WTC11 (cell line): ENCODE results near the gene PTPRT. TPM values are rescaled to one million over a fixed set of nuclear protein-coding genes. Genes with fewer than 3 reads are reported as not detected.

ENCODE experiments used
- ATAC-seq: fragments of 200-7000 bp; cut with Tn5 transposase; 2 replicates; pipeline ENCODE4 v1.10.0; 2021; ENCODE audit warnings: mild to moderate bottlenecking, moderate library complexity
- CTCF ChIA-PET: fragments of 300-600 bp; sonication (Branson Sonifier 250); formaldehyde crosslinking; loops from one replicate; lab custom pipeline; 2021; ENCODE audit warnings: antibody characterized with exemption; lab: Charles Lee
- POLR2A ChIA-PET: fragments of 350-600 bp; sonication (Branson Sonifier 250); formaldehyde crosslinking; loops from one replicate; lab custom pipeline; 2021; ENCODE audit warnings: antibody characterized with exemption; lab: Charles Lee
- DNase-seq: peaks from one replicate; pipeline ENCODE4 v3.0.0; 2021; ENCODE audit warnings: low spot score
- H3K27ac Mint-ChIP-seq: 2 replicates; pipeline ENCODE4 v1.8.0; 2021; ENCODE audit warnings: mixed read lengths
- H3K27me3 Mint-ChIP-seq: 2 replicates; pipeline ENCODE4 v1.8.0; 2021; ENCODE audit warnings: low read depth, mild to moderate bottlenecking, moderate library complexity, mixed read lengths
- H3K36me3 Mint-ChIP-seq: 2 replicates; pipeline ENCODE4 v1.8.0; 2021; ENCODE audit warnings: mixed read lengths
- H3K4me1 Mint-ChIP-seq: 2 replicates; pipeline ENCODE4 v1.8.0; 2022; ENCODE audit warnings: mixed read lengths
- H3K4me3 Mint-ChIP-seq: 2 replicates; pipeline ENCODE4 v1.8.0; 2021; ENCODE audit warnings: mild to moderate bottlenecking, moderate library complexity, mixed read lengths
- H3K9me3 Mint-ChIP-seq: 2 replicates; pipeline ENCODE4 v1.8.0; 2021; ENCODE audit warnings: mixed read lengths
- FOXJ3 ChIP-seq: sonication (generic); formaldehyde crosslinking; IDR thresholded peaks from 2 replicates; pipeline ENCODE4 v1.9.0; 2021; ENCODE audit warnings: missing genetic modification reagents, mild to moderate bottlenecking, borderline replicate concordance
- FOXK1 ChIP-seq: sonication (generic); formaldehyde crosslinking; IDR thresholded peaks from 2 replicates; pipeline ENCODE4 v1.8.0; 2022; ENCODE audit warnings: mild to moderate bottlenecking, moderate library complexity, missing genetic modification reagents
- IRF2 ChIP-seq: sonication (generic); formaldehyde crosslinking; IDR thresholded peaks from 2 replicates; pipeline ENCODE4 v1.8.0; 2022; ENCODE audit warnings: low read depth, missing genetic modification reagents, borderline replicate concordance
- JUN ChIP-seq: sonication (generic); formaldehyde crosslinking; IDR thresholded peaks from 2 replicates; pipeline ENCODE4 v1.8.0; 2023; ENCODE audit warnings: mild to moderate bottlenecking, missing genetic modification reagents
- KAT7 ChIP-seq: sonication (generic); formaldehyde crosslinking; IDR thresholded peaks from 2 replicates; pipeline ENCODE4 v1.8.1; 2023; ENCODE audit warnings: missing genetic modification reagents, mild to moderate bottlenecking, borderline replicate concordance
- MXD4 ChIP-seq: fragments of 250-450 bp; sonication (Bioruptor Pico); IDR thresholded peaks from 2 replicates; pipeline ENCODE4 v1.8.0; 2021; ENCODE audit warnings: mild to moderate bottlenecking, moderate library complexity, borderline replicate concordance
- NFE2L1 ChIP-seq: sonication (generic); formaldehyde crosslinking; IDR thresholded peaks from 2 replicates; pipeline ENCODE4 v1.8.1; 2023; ENCODE audit warnings: missing genetic modification reagents
- NFYB ChIP-seq: sonication (generic); formaldehyde crosslinking; conservative IDR thresholded peaks from 2 replicates; pipeline ENCODE4 v1.8.0; 2022; ENCODE audit warnings: low read depth, missing genetic modification reagents
- RORB ChIP-seq: fragments of 250-450 bp; sonication (Bioruptor Pico); IDR thresholded peaks from 2 replicates; pipeline ENCODE4 v1.9.0; 2021; ENCODE audit warnings: mild to moderate bottlenecking
- TEAD4 ChIP-seq: sonication (generic); formaldehyde crosslinking; IDR thresholded peaks from 2 replicates; pipeline ENCODE4 v1.8.0; 2022; ENCODE audit warnings: mild to moderate bottlenecking, missing genetic modification reagents
- ZNF416 ChIP-seq: fragments of 250-450 bp; sonication (Bioruptor Pico); IDR thresholded peaks from 2 replicates; pipeline ENCODE4 v1.9.0; 2021; ENCODE audit warnings: mild to moderate bottlenecking, inconsistent platforms
- total RNA-seq: library from RNA; stranded (reverse); gene quantifications from 3 replicates; pipeline ENCODE4 v1.2.3, GENCODE V29; 2021
- TF ChIP-seq, protein P1 (sequence below): sonication (generic); formaldehyde crosslinking; IDR thresholded peaks from 2 replicates; pipeline ENCODE4 v1.8.1; 2022; ENCODE audit warnings: low read depth, mild to moderate bottlenecking, moderate library complexity, missing genetic modification reagents, borderline replicate concordance
- TF ChIP-seq, protein P2 (sequence below): sonication (generic); formaldehyde crosslinking; IDR thresholded peaks from 2 replicates; pipeline ENCODE4 v1.8.0; 2022; ENCODE audit warnings: mild to moderate bottlenecking, missing genetic modification reagents
- TF ChIP-seq, protein P3 (sequence below): sonication (generic); formaldehyde crosslinking; IDR thresholded peaks from 2 replicates; pipeline ENCODE4 v1.8.1; 2023; ENCODE audit warnings: mild to moderate bottlenecking, missing genetic modification reagents
- TF ChIP-seq, protein P4 (sequence below): sonication (generic); formaldehyde crosslinking; IDR thresholded peaks from 2 replicates; pipeline ENCODE4 v1.8.0; 2022; ENCODE audit warnings: mild to moderate bottlenecking, missing genetic modification reagents
- TF ChIP-seq, protein P5 (sequence below): sonication (generic); formaldehyde crosslinking; IDR thresholded peaks from 2 replicates; pipeline ENCODE4 v1.8.1; 2023; ENCODE audit warnings: mild to moderate bottlenecking, missing genetic modification reagents
- TF ChIP-seq, protein P6 (sequence below): fragments of 250-450 bp; sonication (Bioruptor Pico); IDR thresholded peaks from 2 replicates; pipeline ENCODE4 v1.9.0; 2021; ENCODE audit warnings: mild to moderate bottlenecking

Gene PTPRT
- total RNA-seq, 1 experiment from 2014 or later: 1.1 TPM

DNA sequence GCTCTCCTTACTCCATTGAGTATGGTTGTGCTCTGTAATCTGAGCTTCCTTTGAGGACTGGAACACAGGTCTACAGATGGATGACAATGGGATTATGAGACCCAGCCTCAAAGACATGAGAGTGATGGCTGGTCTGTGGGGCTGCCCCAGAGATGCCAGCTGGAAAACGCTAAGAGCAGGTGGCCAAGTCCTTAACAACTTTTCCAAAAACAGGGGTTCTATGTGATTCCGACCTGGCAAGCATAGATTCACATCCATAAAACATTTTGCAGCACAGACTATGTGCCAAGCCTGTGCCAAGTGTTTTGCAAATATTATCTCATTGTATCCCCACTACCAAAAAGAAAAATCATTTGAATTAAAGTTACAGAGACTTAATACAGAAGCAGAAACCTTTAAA, 270.4 kb downstream of the PTPRT start:
- H3K27ac Mint-ChIP-seq: no peak overlapping the region
- H3K9me3 Mint-ChIP-seq: peaks cover 33% of the 10 kb centered on the region
- no peaks in the 10 kb centered on the region; the same call in 1 of the 2 replicates for H3K27me3 Mint-ChIP-seq
- no peak for DNase-seq
- H3K4me1 Mint-ChIP-seq: no peaks in the 10 kb centered on the region
- no peak for ATAC-seq
- H3K4me3 Mint-ChIP-seq: no peak overlapping the region
- TF ChIP-seq KAT7 (CRISPR knock-in tag): no peak
- no peak for TF ChIP-seq NFYB (CRISPR knock-in tag)
- no peak for TF ChIP-seq ZNF416 (CRISPR knock-in tag)
- TF ChIP-seq JUN (CRISPR knock-in tag): no peak
- TF ChIP-seq, protein P1, sequence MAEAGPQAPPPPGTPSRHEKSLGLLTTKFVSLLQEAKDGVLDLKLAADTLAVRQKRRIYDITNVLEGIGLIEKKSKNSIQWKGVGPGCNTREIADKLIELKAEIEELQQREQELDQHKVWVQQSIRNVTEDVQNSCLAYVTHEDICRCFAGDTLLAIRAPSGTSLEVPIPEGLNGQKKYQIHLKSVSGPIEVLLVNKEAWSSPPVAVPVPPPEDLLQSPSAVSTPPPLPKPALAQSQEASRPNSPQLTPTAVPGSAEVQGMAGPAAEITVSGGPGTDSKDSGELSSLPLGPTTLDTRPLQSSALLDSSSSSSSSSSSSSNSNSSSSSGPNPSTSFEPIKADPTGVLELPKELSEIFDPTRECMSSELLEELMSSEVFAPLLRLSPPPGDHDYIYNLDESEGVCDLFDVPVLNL (CRISPR knock-in tag): no peak
- TF ChIP-seq, protein P2, sequence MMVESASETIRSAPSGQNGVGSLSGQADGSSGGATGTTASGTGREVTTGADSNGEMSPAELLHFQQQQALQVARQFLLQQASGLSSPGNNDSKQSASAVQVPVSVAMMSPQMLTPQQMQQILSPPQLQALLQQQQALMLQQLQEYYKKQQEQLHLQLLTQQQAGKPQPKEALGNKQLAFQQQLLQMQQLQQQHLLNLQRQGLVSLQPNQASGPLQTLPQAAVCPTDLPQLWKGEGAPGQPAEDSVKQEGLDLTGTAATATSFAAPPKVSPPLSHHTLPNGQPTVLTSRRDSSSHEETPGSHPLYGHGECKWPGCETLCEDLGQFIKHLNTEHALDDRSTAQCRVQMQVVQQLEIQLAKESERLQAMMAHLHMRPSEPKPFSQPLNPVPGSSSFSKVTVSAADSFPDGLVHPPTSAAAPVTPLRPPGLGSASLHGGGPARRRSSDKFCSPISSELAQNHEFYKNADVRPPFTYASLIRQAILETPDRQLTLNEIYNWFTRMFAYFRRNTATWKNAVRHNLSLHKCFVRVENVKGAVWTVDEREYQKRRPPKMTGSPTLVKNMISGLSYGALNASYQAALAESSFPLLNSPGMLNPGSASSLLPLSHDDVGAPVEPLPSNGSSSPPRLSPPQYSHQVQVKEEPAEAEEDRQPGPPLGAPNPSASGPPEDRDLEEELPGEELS (CRISPR knock-in tag): no peak
- TF ChIP-seq, protein P3, sequence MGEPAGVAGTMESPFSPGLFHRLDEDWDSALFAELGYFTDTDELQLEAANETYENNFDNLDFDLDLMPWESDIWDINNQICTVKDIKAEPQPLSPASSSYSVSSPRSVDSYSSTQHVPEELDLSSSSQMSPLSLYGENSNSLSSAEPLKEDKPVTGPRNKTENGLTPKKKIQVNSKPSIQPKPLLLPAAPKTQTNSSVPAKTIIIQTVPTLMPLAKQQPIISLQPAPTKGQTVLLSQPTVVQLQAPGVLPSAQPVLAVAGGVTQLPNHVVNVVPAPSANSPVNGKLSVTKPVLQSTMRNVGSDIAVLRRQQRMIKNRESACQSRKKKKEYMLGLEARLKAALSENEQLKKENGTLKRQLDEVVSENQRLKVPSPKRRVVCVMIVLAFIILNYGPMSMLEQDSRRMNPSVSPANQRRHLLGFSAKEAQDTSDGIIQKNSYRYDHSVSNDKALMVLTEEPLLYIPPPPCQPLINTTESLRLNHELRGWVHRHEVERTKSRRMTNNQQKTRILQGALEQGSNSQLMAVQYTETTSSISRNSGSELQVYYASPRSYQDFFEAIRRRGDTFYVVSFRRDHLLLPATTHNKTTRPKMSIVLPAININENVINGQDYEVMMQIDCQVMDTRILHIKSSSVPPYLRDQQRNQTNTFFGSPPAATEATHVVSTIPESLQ (CRISPR knock-in tag): no peak
- TF ChIP-seq, protein P4, sequence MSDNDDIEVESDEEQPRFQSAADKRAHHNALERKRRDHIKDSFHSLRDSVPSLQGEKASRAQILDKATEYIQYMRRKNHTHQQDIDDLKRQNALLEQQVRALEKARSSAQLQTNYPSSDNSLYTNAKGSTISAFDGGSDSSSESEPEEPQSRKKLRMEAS: no peak
- no peak for TF ChIP-seq TEAD4 (CRISPR knock-in tag)
- no peak for TF ChIP-seq IRF2 (CRISPR knock-in tag)
- TF ChIP-seq MXD4 (CRISPR knock-in tag): no peak
- TF ChIP-seq NFE2L1 (CRISPR knock-in tag): no peak
- TF ChIP-seq FOXK1 (CRISPR knock-in tag): no peak
- TF ChIP-seq, protein P5, sequence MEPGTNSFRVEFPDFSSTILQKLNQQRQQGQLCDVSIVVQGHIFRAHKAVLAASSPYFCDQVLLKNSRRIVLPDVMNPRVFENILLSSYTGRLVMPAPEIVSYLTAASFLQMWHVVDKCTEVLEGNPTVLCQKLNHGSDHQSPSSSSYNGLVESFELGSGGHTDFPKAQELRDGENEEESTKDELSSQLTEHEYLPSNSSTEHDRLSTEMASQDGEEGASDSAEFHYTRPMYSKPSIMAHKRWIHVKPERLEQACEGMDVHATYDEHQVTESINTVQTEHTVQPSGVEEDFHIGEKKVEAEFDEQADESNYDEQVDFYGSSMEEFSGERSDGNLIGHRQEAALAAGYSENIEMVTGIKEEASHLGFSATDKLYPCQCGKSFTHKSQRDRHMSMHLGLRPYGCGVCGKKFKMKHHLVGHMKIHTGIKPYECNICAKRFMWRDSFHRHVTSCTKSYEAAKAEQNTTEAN: no peak
- TF ChIP-seq FOXJ3: no peak
- TF ChIP-seq, protein P6, sequence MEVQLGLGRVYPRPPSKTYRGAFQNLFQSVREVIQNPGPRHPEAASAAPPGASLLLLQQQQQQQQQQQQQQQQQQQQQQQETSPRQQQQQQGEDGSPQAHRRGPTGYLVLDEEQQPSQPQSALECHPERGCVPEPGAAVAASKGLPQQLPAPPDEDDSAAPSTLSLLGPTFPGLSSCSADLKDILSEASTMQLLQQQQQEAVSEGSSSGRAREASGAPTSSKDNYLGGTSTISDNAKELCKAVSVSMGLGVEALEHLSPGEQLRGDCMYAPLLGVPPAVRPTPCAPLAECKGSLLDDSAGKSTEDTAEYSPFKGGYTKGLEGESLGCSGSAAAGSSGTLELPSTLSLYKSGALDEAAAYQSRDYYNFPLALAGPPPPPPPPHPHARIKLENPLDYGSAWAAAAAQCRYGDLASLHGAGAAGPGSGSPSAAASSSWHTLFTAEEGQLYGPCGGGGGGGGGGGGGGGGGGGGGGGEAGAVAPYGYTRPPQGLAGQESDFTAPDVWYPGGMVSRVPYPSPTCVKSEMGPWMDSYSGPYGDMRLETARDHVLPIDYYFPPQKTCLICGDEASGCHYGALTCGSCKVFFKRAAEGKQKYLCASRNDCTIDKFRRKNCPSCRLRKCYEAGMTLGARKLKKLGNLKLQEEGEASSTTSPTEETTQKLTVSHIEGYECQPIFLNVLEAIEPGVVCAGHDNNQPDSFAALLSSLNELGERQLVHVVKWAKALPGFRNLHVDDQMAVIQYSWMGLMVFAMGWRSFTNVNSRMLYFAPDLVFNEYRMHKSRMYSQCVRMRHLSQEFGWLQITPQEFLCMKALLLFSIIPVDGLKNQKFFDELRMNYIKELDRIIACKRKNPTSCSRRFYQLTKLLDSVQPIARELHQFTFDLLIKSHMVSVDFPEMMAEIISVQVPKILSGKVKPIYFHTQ (CRISPR knock-in tag): no peak
- no peak for TF ChIP-seq RORB (CRISPR knock-in tag)
- CTCF ChIA-PET: no interaction called here
- H3K36me3 Mint-ChIP-seq: peaks cover 13% of the 10 kb centered on the region; the same call in 1 of the 2 replicates
- POLR2A ChIA-PET: no interaction called here
